ENCODE measurements around the gene DDR2.

DDR2 gene

DNA sequence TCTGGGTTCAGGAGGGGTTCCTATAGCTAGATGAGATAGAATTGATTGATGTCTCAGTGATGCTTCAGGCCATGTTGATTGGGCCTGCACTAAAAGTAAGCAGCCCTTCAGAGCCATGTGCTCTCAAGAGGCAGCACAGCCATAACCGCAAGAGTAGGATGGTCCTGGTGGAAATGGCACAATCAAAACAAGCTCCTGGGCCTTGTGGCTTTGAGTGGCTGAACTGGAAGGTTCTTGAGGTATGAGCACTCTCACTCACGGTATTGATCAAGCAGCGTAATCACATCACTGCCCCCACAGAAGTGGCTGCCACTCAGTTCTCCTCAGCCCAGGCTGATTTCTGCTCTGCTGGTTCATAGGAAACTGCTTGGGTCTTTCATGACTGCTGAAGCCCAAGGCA, 76.0 kb downstream of the DDR2 start:
- TF ChIP-seq TAF1 (IDR thresholded peaks at IDR 0.05; ENCODE audit: low read depth, low read length) (no peak), POLR2A (IDR thresholded peaks at IDR 0.05; ENCODE audit: low read depth, low read length) (no peak), PAX5 (IDR thresholded peaks at IDR 0.05; ENCODE audit: insufficient read depth, low read length, severe bottlenecking) (no peak), SPI1 (IDR thresholded peaks at IDR 0.05; ENCODE audit: low read depth, low read length) (no peak), POLR2AphosphoS5 (IDR thresholded peaks at IDR 0.05; ENCODE audit: low read depth, low read length) (no peak), POU2F2 (IDR thresholded peaks at IDR 0.05; ENCODE audit: low read depth, low read length) (no peak)
- DNase-seq (ENCODE audit: insufficient read length, low spot score) (no peak), FAIRE-seq (no peak)

DNA sequence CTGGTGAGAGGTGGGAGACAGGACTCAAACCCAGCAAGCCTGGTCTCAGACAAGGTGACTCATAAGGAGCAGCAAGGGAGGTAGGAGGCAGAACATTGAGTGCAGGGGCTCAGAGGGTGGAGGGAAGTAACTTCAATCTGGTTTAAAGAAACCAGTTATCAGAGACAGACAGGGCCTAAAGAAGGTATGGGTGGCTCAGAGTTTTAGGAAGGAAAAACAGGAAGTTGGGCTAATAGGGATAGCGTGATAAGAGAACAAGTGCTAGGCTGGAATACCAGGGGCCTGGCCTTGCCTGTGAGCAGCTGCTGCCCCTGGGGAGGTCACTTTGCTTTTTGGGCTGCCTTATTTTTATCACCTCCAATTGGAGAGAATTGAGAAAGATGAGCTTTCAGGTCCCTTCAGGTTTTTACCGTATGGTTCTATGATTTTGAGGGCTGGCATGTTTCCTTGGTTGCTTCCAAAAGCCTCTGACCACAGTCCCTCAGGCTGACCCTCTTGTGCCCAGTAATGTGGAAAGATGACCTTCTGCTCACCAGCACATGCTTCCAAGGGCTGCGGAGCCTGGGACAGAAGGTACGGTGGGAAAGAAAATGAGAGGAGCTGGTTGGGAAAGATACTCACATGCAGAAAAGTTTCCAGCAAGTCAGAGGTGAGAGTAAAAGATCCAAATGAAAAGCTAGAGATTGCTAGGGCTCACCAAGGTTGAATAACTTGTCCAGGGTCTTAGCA, 77.0 kb downstream of the DDR2 start:
- no peak for TF ChIP-seq TAF1 (IDR thresholded peaks at IDR 0.05; ENCODE audit: low read depth, low read length)
- no peak for TF ChIP-seq PAX5 (IDR thresholded peaks at IDR 0.05; ENCODE audit: insufficient read depth, low read length, severe bottlenecking)
- no peak for TF ChIP-seq POU2F2 (IDR thresholded peaks at IDR 0.05; ENCODE audit: low read depth, low read length)
- FAIRE-seq (no peak), DNase-seq (ENCODE audit: insufficient read length, low spot score) (no peak)

GRCh38 chr1:162709870-162710269, 77.6 kb downstream of the DDR2 start:
- no peak for FAIRE-seq
- TF ChIP-seq POLR2AphosphoS5 (IDR thresholded peaks at IDR 0.05; ENCODE audit: low read depth, low read length) (no peak), TAF1 (IDR thresholded peaks at IDR 0.05; ENCODE audit: low read depth, low read length) (no peak), POU2F2 (IDR thresholded peaks at IDR 0.05; ENCODE audit: low read depth, low read length) (no peak), SPI1 (IDR thresholded peaks at IDR 0.05; ENCODE audit: low read depth, low read length) (no peak)
- DNase-seq (ENCODE audit: insufficient read length, low spot score) = no peak

- FAIRE-seq (no peak), DNase-seq (ENCODE audit: insufficient read length, low spot score) (no peak)
Measured at GRCh38 chr1:162710345-162710744, 78.1 kb downstream of the DDR2 start.

DNA sequence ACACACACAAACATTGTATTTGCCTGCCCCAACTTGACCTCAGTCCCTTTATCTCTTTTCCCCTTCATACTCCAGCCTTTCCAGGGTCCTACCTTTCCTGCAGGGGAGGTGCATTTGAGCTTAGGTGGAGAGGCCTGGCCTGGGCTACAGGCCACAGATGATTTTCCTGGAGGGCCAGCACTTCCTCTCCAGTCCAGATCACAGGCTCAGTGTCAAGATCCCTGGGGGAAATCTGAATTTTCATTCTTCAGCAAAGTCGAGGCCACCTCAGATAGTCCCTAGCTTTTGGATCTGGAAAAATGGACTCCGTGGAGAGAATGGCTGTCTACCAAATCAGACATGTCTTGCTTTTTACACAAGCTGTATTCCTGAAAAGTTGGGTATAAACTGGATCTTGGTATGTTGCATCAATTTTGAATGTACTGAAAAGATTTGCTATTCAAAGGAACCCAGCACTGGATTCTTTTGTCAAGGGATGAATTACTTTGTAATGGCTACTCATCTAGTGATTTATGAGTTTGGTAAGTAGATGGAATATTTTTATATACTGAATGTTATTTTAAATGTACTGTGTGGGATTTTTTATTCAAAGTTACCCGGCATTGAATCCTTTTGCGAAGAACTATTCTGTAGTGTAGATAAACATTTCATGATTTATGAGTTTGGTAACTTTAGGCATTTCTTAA, 78.7 kb downstream of the DDR2 start:
- FAIRE-seq (no peak), DNase-seq (ENCODE audit: insufficient read length, low spot score) (no peak)
- TF ChIP-seq POLR2A (IDR thresholded peaks at IDR 0.05; ENCODE audit: low read depth, low read length) (no peak), TAF1 (IDR thresholded peaks at IDR 0.05; ENCODE audit: low read depth, low read length) (no peak), PAX5 (IDR thresholded peaks at IDR 0.05; ENCODE audit: insufficient read depth, low read length, severe bottlenecking) (no peak), POLR2AphosphoS5 (IDR thresholded peaks at IDR 0.05; ENCODE audit: low read depth, low read length) (no peak), SPI1 (IDR thresholded peaks at IDR 0.05; ENCODE audit: low read depth, low read length) (no peak), POU2F2 (IDR thresholded peaks at IDR 0.05; ENCODE audit: low read depth, low read length) (no peak)

More at GRCh38 chr1:162710345-162710744, 78.1 kb downstream of the DDR2 start:
- TF ChIP-seq SPI1 (IDR thresholded peaks at IDR 0.05; ENCODE audit: low read depth, low read length) (no peak), POLR2AphosphoS5 (IDR thresholded peaks at IDR 0.05; ENCODE audit: low read depth, low read length) (no peak), TAF1 (IDR thresholded peaks at IDR 0.05; ENCODE audit: low read depth, low read length) (no peak), POU2F2 (IDR thresholded peaks at IDR 0.05; ENCODE audit: low read depth, low read length) (no peak)

DNA sequence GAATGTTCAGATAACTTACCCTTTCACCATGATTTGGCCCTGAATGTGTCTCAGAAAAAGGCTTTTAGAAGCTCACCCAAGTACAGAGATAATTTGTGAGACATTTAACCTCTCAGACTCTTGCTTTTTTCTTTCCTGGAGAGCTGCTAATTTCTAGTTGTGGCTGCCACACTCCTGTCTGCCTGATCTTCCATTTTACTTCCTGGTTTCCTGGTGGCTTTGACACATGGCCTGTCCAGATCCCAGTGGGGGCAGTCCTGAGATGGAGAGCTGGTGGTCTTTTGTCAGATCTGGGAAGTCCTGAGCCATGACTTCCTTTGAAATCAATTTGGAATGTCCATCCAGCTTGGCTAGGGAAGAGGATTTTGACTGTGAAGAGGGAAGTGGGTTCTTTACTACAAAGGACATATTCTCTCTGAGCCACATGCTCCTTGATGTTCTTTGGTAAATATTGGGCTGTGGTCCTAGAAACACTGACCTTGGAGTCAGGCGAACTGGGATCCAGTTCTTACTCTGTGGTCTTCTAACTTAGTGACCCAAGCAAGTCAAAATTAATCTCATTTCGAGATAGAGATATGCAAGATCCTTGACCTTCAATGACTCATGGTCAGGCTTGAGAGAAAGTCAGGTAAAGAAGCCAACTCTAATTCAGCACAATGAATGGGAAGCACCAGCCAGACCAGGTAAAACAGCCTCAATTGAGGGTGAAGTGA, 80.2 kb downstream of the DDR2 start:
- TF ChIP-seq SPI1 (IDR thresholded peaks at IDR 0.05; ENCODE audit: low read depth, low read length) (0 out of 2 replicates have a peak, but pooled peaks have one; percentile 1), POLR2A (IDR thresholded peaks at IDR 0.05; ENCODE audit: low read depth, low read length) (no peak)
- no peak for FAIRE-seq
- no peak for DNase-seq (ENCODE audit: insufficient read length, low spot score)

- FAIRE-seq = no peak
- TF ChIP-seq POU2F2 (IDR thresholded peaks at IDR 0.05; ENCODE audit: low read depth, low read length) (no peak), TAF1 (IDR thresholded peaks at IDR 0.05; ENCODE audit: low read depth, low read length) (no peak)
Measured at GRCh38 chr1:162716123-162716522, 83.9 kb downstream of the DDR2 start.

GRCh38 chr1:162716552-162716951, 84.3 kb downstream of the DDR2 start:
- no peak for FAIRE-seq
- no peak for DNase-seq (ENCODE audit: insufficient read length, low spot score)
- TF ChIP-seq SPI1 (IDR thresholded peaks at IDR 0.05; ENCODE audit: low read depth, low read length) (no peak), POLR2AphosphoS5 (IDR thresholded peaks at IDR 0.05; ENCODE audit: low read depth, low read length) (no peak), PAX5 (IDR thresholded peaks at IDR 0.05; ENCODE audit: insufficient read depth, low read length, severe bottlenecking) (no peak), POLR2A (IDR thresholded peaks at IDR 0.05; ENCODE audit: low read depth, low read length) (no peak)

More at GRCh38 chr1:162716123-162716522, 83.9 kb downstream of the DDR2 start:
- DNase-seq (ENCODE audit: insufficient read length, low spot score) = no peak

DNA sequence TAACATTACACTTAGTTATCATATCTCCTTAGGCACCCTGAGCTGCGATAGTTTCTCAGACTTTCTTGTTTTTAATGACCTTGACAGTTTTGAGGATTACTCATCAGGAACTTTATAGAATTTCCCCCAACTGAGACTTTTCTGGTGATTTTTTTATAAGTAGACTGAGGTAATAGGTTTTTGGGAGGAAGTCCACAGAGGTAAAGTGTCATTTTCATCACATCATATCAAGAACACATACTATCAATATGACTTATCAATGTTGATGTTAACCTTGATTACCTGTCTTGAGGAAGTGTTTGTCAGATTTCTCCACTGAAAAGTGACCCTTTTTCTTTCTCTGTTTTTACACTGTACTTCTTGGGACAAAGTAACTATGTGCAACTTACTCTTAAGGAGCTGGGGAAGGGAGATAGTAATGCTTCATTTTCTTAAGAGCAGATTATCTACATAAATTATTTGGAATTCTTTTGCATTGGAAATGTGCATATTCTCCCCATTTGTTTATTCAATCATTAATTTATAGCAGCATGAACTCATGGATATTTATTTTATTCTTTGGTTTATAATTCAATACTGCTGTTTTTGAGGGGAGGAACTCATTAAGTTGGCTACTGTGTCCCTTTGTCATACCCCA, 85.4 kb downstream of the DDR2 start:
- DNase-seq (ENCODE audit: insufficient read length, low spot score) (no peak), FAIRE-seq (no peak)
- TF ChIP-seq PAX5 (IDR thresholded peaks at IDR 0.05; ENCODE audit: insufficient read depth, low read length, severe bottlenecking) = no peak
- TF ChIP-seq SPI1 (IDR thresholded peaks at IDR 0.05; ENCODE audit: low read depth, low read length) = 0 out of 2 replicates have a peak, but pooled peaks have one; percentile 16

DNA sequence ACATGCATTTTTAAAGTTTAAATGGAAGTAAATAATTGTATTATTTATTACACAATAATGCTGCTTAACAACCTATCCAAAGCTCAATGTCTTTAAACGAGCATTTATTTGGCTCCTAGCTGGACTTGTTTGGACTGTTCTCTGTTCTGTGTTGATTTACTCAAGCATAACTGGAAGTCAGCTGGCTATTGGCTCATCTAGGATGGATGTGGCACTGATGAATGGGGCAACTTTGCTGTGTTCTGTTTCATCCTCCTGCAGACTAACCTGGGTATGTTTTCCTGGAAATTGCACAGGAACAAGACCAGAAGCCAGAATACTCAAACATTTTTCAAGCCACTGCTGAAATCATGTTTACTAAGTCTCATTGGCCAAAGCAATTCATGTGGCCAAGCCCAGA, 87.4 kb downstream of the DDR2 start:
- FAIRE-seq (no peak), DNase-seq (ENCODE audit: insufficient read length, low spot score) (no peak)
- TF ChIP-seq PAX5 (IDR thresholded peaks at IDR 0.05; ENCODE audit: insufficient read depth, low read length, severe bottlenecking) = no peak
- TF ChIP-seq POLR2AphosphoS5 (IDR thresholded peaks at IDR 0.05; ENCODE audit: low read depth, low read length) = no peak
- no peak for TF ChIP-seq POLR2A (IDR thresholded peaks at IDR 0.05; ENCODE audit: low read depth, low read length)
- no peak for TF ChIP-seq TAF1 (IDR thresholded peaks at IDR 0.05; ENCODE audit: low read depth, low read length)
- TF ChIP-seq SPI1 (IDR thresholded peaks at IDR 0.05; ENCODE audit: low read depth, low read length) = no peak
- TF ChIP-seq POU2F2 (IDR thresholded peaks at IDR 0.05; ENCODE audit: low read depth, low read length) = no peak

Measured in GM12891 (cell line).